NCI-H2029 treated with DMSO at 0.1 percent for 48 hours (cell line): ENCODE data around the gene ING1.
"Not testable (repeated sequence)": the region's sequence is repeated elsewhere in the genome, so short reads cannot be mapped to it uniquely, and the experiment has no call there.

Source experiments
- DNase-seq: peaks from one replicate; lab custom pipeline; 2025; lab: John Stamatoyannopoulos, UW

Gene ING1

GRCh38 chr13:110695774-110696173, 17.7 kb upstream of the ING1 start:
- DNase-seq, result not testable (repeated sequence)

GRCh38 chr13:110696776-110697175, 16.7 kb upstream of the ING1 start:
- no peak for DNase-seq

GRCh38 chr13:110697842-110698241, 15.7 kb upstream of the ING1 start:
- no peak for DNase-seq

GRCh38 chr13:110698689-110699088, 14.8 kb upstream of the ING1 start:
- DNase-seq, result no peak

- no peak for DNase-seq
These were observed 14.1 kb upstream of the ING1 start for GRCh38 chr13:110699148-110700145.

- DNase-seq, result no peak
These were observed 13.3 kb upstream of the ING1 start for GRCh38 chr13:110700186-110700585.

- DNase-seq, result no peak
These were observed 12.9 kb upstream of the ING1 start for GRCh38 chr13:110700641-110701040.

GRCh38 chr13:110701061-110701460, 12.4 kb upstream of the ING1 start:
- not testable (repeated sequence) for DNase-seq

- DNase-seq, result no peak
These were observed 11.4 kb upstream of the ING1 start for GRCh38 chr13:110702089-110702488.

GRCh38 chr13:110702591-110703526, 10.6 kb upstream of the ING1 start:
- no peak for DNase-seq

GRCh38 chr13:110705356-110705825, 8.1 kb upstream of the ING1 start:
- DNase-seq, result no peak

- peak; percentile 93 for DNase-seq
These were observed 7.5 kb upstream of the ING1 start, which contains the start of gene CARS2 for GRCh38 chr13:110705826-110706569. TSS of gene CARS2 (minus strand) at chr13:110706116. CDS start at chr13:110706093, 23 bp downstream.

GRCh38 chr13:110706570-110707372, 6.7 kb upstream of the ING1 start:
- no peak for DNase-seq

GRCh38 chr13:110712081-110712848, 1.2 kb upstream of the ING1 start:
- DNase-seq, result peak; percentile 96

- DNase-seq, result peak; percentile 99
These were observed 455 bp upstream of the ING1 start for GRCh38 chr13:110712849-110713641.

GRCh38 chr13:110713981-110714796, 689 bp downstream of the ING1 start:
- DNase-seq, result peak; percentile 45

GRCh38 chr13:110714797-110715394, 1.4 kb downstream of the ING1 start:
- DNase-seq, result peak; percentile 68
